ENCODE data around the gene DGLUCY. TPM values are rescaled to one million over a fixed set of nuclear protein-coding genes. Genes with fewer than 3 reads are reported as not detected.
A peak's percentile ranks its signal among the peaks of the same experiment; 100 is the strongest.
"Not testable (repeated sequence)": the region's sequence is repeated elsewhere in the genome, so short reads cannot be mapped to it uniquely, and the experiment has no call there.

DGLUCY gene
- total and polyA plus RNA-seq, 2 of the 8 experiments (the other 6 are each of a cell fraction or from before 2014, with no cell fraction given), result 24.9 to 31.8 TPM

GRCh38 chr14:91156142-91156666 is 42.3 kb downstream of the DGLUCY start:
- H3K18ac ChIP-seq (ENCODE audit: extremely low read depth, low read length); FAIRE-seq: not testable (repeated sequence)
- POLR2A ChIA-PET (ENCODE audit: partially characterized antibody), result interaction anchor here (0.6 kb wide), 1 partner anchor 27 kb away, joined by 4 read pairs; no protein-coding TSS in a partner anchor

GRCh38 chr14:91156877-91157276 is 43.0 kb downstream of the DGLUCY start:
- H3K9ac ChIP-seq (replicated peaks in 1 of 4; ENCODE audit: extremely low read depth in 1 of 4, low read depth in 3 of 4, low read length in 3 of 4); H3K27me3 ChIP-seq (replicated peaks in 1 of 4; ENCODE audit: control insufficient read depth in 3 of 4, extremely low read depth in 1 of 4, insufficient read depth in 3 of 4, low read length in 3 of 4); H3K79me2 ChIP-seq (ENCODE audit: control insufficient read depth in 1 of 2, insufficient read depth in 2 of 2, low read length in 2 of 2); H3K27ac ChIP-seq (ENCODE audit: low read depth, low read length); H2BK5ac ChIP-seq (ENCODE audit: low read depth, low read length); H4K91ac ChIP-seq (replicated peaks; ENCODE audit: insufficient read length, low read length); DNase-seq (ENCODE audit: low read depth in 1 of 2, low spot score in 2 of 2); H3K23me2 ChIP-seq (ENCODE audit: low read depth, low read length); H2BK20ac ChIP-seq (ENCODE audit: low read length); H3K4me3 ChIP-seq (ENCODE audit: extremely low read depth in 1 of 4, insufficient read depth in 2 of 4, low read depth in 3 of 4, low read length in 4 of 4); H2AK5ac ChIP-seq (ENCODE audit: low read depth, low read length); H2BK15ac ChIP-seq (ENCODE audit: low read length); H3K23ac ChIP-seq (ENCODE audit: insufficient read length); H4K5ac ChIP-seq (ENCODE audit: insufficient read length, low read depth, low read length); H2BK120ac ChIP-seq (replicated peaks; ENCODE audit: low read depth, low read length); H3K4ac ChIP-seq (replicated peaks; ENCODE audit: insufficient read length, low read depth, low read length); H2AFZ ChIP-seq (ENCODE audit: low read length); H4K8ac ChIP-seq (ENCODE audit: extremely low read depth, insufficient read depth, low read length); H4K20me1 ChIP-seq (replicated peaks in 1 of 2; ENCODE audit: control insufficient read depth in 1 of 2, insufficient read depth in 2 of 2, low read length in 2 of 2); H3K4me2 ChIP-seq (ENCODE audit: insufficient read depth in 1 of 2, low read depth in 2 of 2, low read length in 2 of 2); H3K14ac ChIP-seq (ENCODE audit: insufficient read length); FAIRE-seq; H3K9me3 ChIP-seq (ENCODE audit: insufficient read depth in 2 of 2, low read depth in 1 of 2, low read length in 1 of 2); H3K79me1 ChIP-seq (ENCODE audit: low read depth, low read length); H3K4me1 ChIP-seq (replicated peaks in 1 of 4; ENCODE audit: control insufficient read depth in 3 of 4, insufficient read depth in 4 of 4, low read length in 3 of 4); H2BK12ac ChIP-seq (ENCODE audit: low read depth, low read length); H3K18ac ChIP-seq (ENCODE audit: extremely low read depth, low read length); POLR2A ChIA-PET (ENCODE audit: partially characterized antibody): not testable (repeated sequence)
- Histone ChIP-seq H3K56ac (replicated peaks; ENCODE audit: insufficient read length, low read depth, low read length) (peak overlapping the region; percentile 66), H3K36me3 (ENCODE audit: control insufficient read depth in 2 of 4, insufficient read depth in 4 of 4, low read length in 3 of 4) (peaks cover 2 to 37% (median 9%) of the 10 kb centered on the region in 4 experiments; a peak in 6 of 8 replicates)
- CTCF ChIA-PET (ENCODE audit: partially characterized antibody), result interaction anchor here (0.6 to 1.9 kb wide), 3 partner anchors 17 to 361 kb away, joined by 3 to 10 read pairs (median 3); no protein-coding TSS in a partner anchor

More at GRCh38 chr14:91156142-91156666, 42.3 kb downstream of the DGLUCY start:
- not testable (repeated sequence) for H3K4me3 ChIP-seq (ENCODE audit: extremely low read depth in 1 of 4, insufficient read depth in 2 of 4, low read depth in 3 of 4, low read length in 4 of 4); H4K20me1 ChIP-seq (replicated peaks in 1 of 2; ENCODE audit: control insufficient read depth in 1 of 2, insufficient read depth in 2 of 2, low read length in 2 of 2); H3K27ac ChIP-seq (ENCODE audit: low read depth, low read length); H3K79me1 ChIP-seq (ENCODE audit: low read depth, low read length); H3K9ac ChIP-seq (replicated peaks in 1 of 4; ENCODE audit: extremely low read depth in 1 of 4, low read depth in 3 of 4, low read length in 3 of 4); H4K91ac ChIP-seq (replicated peaks; ENCODE audit: insufficient read length, low read length); H3K79me2 ChIP-seq (ENCODE audit: control insufficient read depth in 1 of 2, insufficient read depth in 2 of 2, low read length in 2 of 2); H4K8ac ChIP-seq (ENCODE audit: extremely low read depth, insufficient read depth, low read length); H3K9me3 ChIP-seq (ENCODE audit: insufficient read depth in 2 of 2, low read depth in 1 of 2, low read length in 1 of 2); H3K4me1 ChIP-seq (replicated peaks in 1 of 4; ENCODE audit: control insufficient read depth in 3 of 4, insufficient read depth in 4 of 4, low read length in 3 of 4); H3K23ac ChIP-seq (ENCODE audit: insufficient read length); H2BK15ac ChIP-seq (ENCODE audit: low read length); DNase-seq (ENCODE audit: low read depth in 1 of 2, low spot score in 2 of 2); H3K14ac ChIP-seq (ENCODE audit: insufficient read length); H3K4ac ChIP-seq (replicated peaks; ENCODE audit: insufficient read length, low read depth, low read length); H3K4me2 ChIP-seq (ENCODE audit: insufficient read depth in 1 of 2, low read depth in 2 of 2, low read length in 2 of 2); H2BK12ac ChIP-seq (ENCODE audit: low read depth, low read length); H2BK5ac ChIP-seq (ENCODE audit: low read depth, low read length); H2BK20ac ChIP-seq (ENCODE audit: low read length); H2AFZ ChIP-seq (ENCODE audit: low read length); H4K5ac ChIP-seq (ENCODE audit: insufficient read length, low read depth, low read length); H3K23me2 ChIP-seq (ENCODE audit: low read depth, low read length); H3K56ac ChIP-seq (replicated peaks; ENCODE audit: insufficient read length, low read depth, low read length); H3K27me3 ChIP-seq (replicated peaks in 1 of 4; ENCODE audit: control insufficient read depth in 3 of 4, extremely low read depth in 1 of 4, insufficient read depth in 3 of 4, low read length in 3 of 4); H2BK120ac ChIP-seq (replicated peaks; ENCODE audit: low read depth, low read length); H2AK5ac ChIP-seq (ENCODE audit: low read depth, low read length)
- WGBS, 2 experiments (ENCODE audit: extremely low coverage in 1 of 2, insufficient coverage in 1 of 2, insufficient read length in 1 of 2, insufficient replicate concordance in 2 of 2, low coverage in 1 of 2, low lambda C conversion rate in 2 of 2, missing lambda C conversion rate in 1 of 2), result 98% methylated on average over 8 of the region's 9 CpGs; no CpG with 5 or more reads in 1 of the 2 experiments
- peaks cover 2 to 30% (median 7%) of the 10 kb centered on the region in 4 experiments; a peak in 6 of 8 replicates for H3K36me3 ChIP-seq (ENCODE audit: control insufficient read depth in 2 of 4, insufficient read depth in 4 of 4, low read length in 3 of 4)
- CTCF ChIA-PET (ENCODE audit: partially characterized antibody), result interaction anchor here (0.6 to 1.9 kb wide), 4 partner anchors 12 to 360 kb away, joined by 3 to 10 read pairs (median 3); no protein-coding TSS in a partner anchor
